WERI-Rb-1 (cell line): ENCODE data around the gene SPTB.

Experiments used
- DNase-seq: peaks from one replicate; pipeline ENCODE4 v3.0.0-alpha.2; 2020
- H3K27ac ChIP-seq: fragments of 250-450 bp; sonication (Bioruptor Pico); 2 replicates; pipeline ENCODE4 v1.5.1; 2020; ENCODE audit warnings: mild to moderate bottlenecking, moderate library complexity
- H3K27me3 ChIP-seq: fragments of 250-450 bp; sonication (Bioruptor Pico); 2 replicates; pipeline ENCODE4 v1.5.1; 2021; ENCODE audit warnings: mild to moderate bottlenecking, low read depth, moderate library complexity; ENCODE audit not compliant: insufficient read depth, severe bottlenecking
- H3K36me3 ChIP-seq: fragments of 250-450 bp; sonication (Bioruptor Pico); 2 replicates; pipeline ENCODE4 v1.5.1; 2020; ENCODE audit warnings: mild to moderate bottlenecking, moderate library complexity
- H3K4me3 ChIP-seq: 2 replicates; pipeline ENCODE4 v1.5.1; 2011; ENCODE audit warnings: low read depth, mild to moderate bottlenecking, control low read depth, low read length
- H3K9me3 ChIP-seq: fragments of 250-450 bp; sonication (Bioruptor Pico); 2 replicates; pipeline ENCODE4 v1.5.1; 2021; ENCODE audit warnings: mild to moderate bottlenecking, moderate library complexity; ENCODE audit not compliant: severe bottlenecking
- TF ChIP-seq, protein P1 (sequence below): IDR thresholded peaks from 2 replicates; pipeline ENCODE4 v1.5.1; 2011; ENCODE audit warnings: low read depth, mild to moderate bottlenecking, control low read depth, inconsistent platforms, low read length

Gene SPTB

DNA sequence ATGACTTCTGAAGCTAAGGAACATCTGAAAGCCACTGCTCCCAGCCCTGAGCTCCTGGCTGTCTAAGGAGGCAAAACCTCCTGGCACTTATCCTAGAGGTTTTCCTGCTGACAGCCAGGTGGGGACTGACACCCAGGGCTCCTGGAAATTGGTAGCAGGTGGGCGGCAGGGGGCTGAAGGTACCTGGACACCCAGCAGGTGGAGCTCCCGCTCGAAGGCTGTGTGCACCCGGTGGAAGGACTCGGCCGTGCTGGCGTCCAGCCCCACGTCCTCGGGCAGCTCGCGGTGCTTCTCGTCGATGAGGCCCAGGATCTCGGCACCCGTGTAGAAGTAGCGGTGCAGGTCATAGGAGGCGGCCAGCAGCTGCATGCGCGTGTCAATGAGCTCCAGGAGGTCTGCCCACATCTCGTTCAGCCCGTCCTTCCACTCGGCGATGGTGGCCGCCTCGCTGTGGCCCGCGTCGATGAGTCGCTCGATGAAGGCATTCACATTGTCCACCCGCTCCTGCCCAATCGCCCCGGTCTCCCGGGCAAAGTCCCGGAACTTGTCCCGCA is 107.2 kb downstream of the SPTB start:
- peak; percentile 67 for DNase-seq
- no peaks in the 10 kb centered on the region for H3K27me3 ChIP-seq
- H3K9me3 ChIP-seq = peaks cover 15% of the 10 kb centered on the region
- no peak overlapping the region for H3K27ac ChIP-seq
- H3K4me3 ChIP-seq = no peak overlapping the region
- no peaks in the 10 kb centered on the region for H3K36me3 ChIP-seq
- TF ChIP-seq, protein P1, sequence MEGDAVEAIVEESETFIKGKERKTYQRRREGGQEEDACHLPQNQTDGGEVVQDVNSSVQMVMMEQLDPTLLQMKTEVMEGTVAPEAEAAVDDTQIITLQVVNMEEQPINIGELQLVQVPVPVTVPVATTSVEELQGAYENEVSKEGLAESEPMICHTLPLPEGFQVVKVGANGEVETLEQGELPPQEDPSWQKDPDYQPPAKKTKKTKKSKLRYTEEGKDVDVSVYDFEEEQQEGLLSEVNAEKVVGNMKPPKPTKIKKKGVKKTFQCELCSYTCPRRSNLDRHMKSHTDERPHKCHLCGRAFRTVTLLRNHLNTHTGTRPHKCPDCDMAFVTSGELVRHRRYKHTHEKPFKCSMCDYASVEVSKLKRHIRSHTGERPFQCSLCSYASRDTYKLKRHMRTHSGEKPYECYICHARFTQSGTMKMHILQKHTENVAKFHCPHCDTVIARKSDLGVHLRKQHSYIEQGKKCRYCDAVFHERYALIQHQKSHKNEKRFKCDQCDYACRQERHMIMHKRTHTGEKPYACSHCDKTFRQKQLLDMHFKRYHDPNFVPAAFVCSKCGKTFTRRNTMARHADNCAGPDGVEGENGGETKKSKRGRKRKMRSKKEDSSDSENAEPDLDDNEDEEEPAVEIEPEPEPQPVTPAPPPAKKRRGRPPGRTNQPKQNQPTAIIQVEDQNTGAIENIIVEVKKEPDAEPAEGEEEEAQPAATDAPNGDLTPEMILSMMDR = peak; percentile 78

DNA sequence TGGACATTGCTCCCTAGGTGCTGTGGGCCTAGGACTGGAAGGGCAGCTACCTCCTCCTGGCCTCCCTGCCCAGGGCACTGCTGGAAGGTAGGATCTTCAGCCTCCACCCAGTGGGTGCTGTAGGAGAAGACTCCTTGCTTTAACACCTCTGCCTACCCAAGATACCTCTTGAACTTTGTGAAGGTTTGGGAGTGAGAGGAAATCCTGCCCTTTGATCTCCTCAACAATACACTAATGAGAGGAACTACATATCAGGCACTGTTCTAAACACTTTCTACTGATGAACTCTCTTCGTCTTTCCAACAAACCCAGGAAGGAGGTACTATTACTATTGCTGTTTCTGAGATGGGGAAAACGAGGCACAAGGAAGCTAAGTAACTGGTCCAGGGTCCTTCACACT is 108.5 kb downstream of the SPTB start:
- no peak for DNase-seq
- Histone ChIP-seq H3K9me3 (peaks cover 15% of the 10 kb centered on the region), H3K27me3 (no peaks in the 10 kb centered on the region), H3K27ac (no peak overlapping the region), H3K4me3 (no peak overlapping the region), H3K36me3 (no peaks in the 10 kb centered on the region)
- TF ChIP-seq, protein P1 = no peak

DNA sequence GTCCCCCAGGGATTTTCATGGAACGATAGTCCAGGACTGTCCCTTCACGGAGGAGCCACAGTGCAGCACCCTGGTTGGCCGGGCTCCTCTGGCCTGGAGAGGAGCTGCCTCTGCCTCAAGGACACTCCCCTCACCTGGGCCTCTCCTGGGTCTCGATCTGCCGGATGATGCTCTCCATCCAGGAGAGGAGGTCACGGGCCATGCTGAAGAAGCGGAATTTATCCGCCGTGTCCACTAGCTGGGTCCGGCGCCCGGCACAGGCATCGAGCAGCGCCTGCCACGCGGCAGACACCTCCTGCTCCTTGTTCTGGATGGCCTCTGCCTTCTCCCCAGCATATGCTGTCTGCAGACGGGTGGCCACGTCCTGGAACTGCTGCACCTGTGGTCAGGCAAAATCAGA is 109.0 kb downstream of the SPTB start:
- no peak for DNase-seq
- H3K36me3 ChIP-seq = no peaks in the 10 kb centered on the region
- H3K27me3 ChIP-seq = no peaks in the 10 kb centered on the region
- no peak overlapping the region for H3K4me3 ChIP-seq
- peaks cover 15% of the 10 kb centered on the region for H3K9me3 ChIP-seq
- TF ChIP-seq, protein P1 = no peak
- H3K27ac ChIP-seq = no peak overlapping the region

DNA sequence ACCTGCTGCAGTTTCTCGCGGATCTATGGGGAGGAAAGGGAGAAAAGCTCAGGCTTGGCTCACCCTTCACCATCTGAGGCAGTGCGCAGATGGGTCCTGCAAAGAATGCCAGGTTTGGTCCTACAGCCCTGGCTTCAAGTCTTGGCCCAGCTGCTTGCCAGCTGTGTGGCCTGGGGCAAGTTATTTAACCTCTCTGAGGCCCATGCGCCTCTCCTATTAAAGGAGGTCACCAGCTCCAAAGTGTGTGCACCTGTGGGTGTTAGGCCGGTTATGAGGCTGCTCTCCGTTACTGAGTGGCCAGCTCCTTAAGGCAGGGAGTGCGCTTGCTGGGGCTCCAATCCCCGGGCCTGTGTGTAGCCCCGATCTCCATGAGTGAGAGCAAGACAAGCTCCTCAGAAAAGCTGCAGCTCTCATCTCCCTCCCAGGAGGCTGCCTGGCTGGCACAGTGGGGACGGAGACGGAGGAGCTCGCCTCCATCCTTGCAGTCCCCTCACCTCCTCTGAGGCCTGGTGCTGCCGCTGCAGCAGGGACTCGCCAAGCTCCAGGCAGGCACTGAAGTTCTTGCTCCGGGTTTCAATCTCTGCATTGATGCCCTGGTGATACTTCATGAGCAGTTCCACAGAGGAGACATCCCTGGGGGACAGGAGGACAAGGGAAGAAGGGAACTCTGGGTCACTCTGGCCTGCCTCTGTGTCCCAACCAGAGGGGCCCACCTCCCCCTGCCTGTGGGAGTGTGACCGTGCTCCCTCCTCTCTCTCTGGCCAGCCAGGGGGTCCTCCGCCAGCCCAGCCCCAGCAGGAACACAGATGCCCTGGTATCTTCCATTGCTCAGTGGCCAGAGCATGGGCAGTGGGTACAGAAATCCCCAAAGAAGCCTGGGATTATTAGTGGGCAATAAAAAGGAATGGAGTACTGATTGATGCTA is 110.3 kb downstream of the SPTB start:
- Histone ChIP-seq H3K4me3 (no peak overlapping the region), H3K36me3 (no peaks in the 10 kb centered on the region), H3K9me3 (peaks cover 8% of the 10 kb centered on the region), H3K27ac (no peak overlapping the region), H3K27me3 (no peaks in the 10 kb centered on the region)
- DNase-seq = no peak
- TF ChIP-seq, protein P1 = no peak

DNA sequence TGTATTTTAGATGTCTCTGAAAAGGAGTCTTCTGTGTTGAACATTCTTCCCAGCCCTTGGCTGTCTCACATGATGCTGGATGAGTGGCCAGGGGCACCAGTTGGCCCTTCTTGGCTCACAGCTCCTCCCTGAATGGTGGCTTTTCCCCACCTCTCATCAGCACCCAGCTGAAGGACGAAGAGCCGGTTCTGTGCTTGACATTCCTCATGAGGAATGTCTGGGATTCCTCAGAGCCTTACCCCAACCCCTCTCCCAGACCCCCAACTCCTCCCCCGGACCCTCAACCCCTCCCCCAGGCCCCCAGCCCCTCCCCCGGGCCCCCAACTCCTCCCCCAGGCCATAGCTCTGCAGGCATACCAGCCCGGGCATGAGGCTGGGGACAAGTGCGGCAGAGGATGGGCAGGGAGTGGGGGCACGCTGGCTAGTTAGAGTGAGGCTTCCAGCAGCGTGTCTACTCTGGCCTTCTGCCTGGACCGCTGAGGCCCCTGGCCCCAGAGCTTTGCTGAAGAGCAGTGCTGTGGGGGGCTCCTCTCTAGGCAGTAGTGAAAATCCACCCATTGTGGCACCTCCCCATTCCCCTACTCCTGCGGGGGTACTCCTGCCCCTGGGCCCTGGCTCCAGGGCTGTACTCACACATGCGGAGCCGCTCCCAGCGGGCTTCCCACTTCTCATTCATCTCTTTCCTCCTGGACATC is 111.2 kb downstream of the SPTB start:
- TF ChIP-seq, protein P1 = no peak
- Histone ChIP-seq H3K4me3 (no peak overlapping the region), H3K36me3 (no peaks in the 10 kb centered on the region), H3K27me3 (no peaks in the 10 kb centered on the region), H3K9me3 (peaks cover 4% of the 10 kb centered on the region), H3K27ac (no peak overlapping the region)
- no peak for DNase-seq
